ENCODE data around the gene RSPH6A.

The RSPH6A gene

DNA sequence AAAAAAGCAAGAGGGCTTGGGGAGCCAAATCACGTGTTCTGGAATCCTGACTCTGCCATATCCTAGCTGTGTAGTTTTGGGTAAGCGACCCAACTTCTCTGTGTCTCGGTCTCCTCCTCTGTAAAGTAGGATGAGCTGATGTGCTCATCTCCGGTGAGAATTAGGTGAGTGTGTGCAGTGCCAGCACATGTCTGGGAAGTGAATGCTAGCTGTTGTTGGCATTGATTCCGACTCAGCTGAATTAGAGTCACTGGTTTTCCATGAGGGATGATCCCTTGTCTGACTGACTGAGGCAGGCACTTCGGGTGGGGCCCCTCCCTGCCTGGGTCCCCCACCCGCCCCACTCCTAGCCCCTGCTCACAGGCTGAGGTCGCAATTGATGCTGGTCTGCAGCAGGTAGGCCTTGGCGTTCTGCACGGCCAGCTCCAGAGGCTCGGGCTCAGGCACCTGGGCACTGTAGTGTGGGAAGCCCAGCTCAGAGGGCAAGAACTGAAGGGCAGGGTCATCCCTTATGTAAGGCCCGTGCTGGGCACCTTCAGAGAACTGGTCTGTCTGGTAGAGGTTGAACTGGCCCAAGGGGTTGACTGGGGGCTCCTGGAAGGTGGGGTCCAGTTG is 835 bp downstream of the RSPH6A start:
- POLR2A ChIA-PET = interaction anchor here (1.5 kb wide), 1 partner anchor 44 kb away, joined by 6 read pairs; the partner anchor contains the start of gene SIX5
- CTCF ChIA-PET = interaction anchor here (1.3 to 10.8 kb wide), 5 partner anchors 15 to 264 kb away, joined by 3 to 231 read pairs (median 27); partner anchors contain the start of gene IRF2BP1
- no peak for DNase-seq (ENCODE audit: low read depth, low spot score)

DNA sequence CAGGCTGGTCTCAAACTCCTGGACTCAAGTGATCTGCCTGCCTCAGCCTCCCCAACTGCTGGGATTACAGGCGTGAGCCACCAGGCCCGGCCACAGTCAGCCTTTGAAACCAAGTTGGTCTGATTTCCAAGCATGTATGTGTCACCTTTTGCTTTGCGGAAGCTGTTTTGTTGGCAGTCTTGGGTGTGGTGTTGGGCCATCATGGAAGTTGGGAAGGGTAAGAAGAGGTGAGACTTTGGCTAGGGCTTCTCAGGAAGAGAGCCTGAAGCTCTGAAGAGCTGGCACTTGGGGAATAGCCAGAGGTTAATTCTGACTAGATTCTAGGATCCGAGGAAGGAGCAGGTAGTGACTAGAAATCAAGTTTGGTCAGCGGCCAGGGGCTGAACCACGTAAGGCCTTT is 2.8 kb downstream of the RSPH6A start:
- TF ChIP-seq, protein P1, sequence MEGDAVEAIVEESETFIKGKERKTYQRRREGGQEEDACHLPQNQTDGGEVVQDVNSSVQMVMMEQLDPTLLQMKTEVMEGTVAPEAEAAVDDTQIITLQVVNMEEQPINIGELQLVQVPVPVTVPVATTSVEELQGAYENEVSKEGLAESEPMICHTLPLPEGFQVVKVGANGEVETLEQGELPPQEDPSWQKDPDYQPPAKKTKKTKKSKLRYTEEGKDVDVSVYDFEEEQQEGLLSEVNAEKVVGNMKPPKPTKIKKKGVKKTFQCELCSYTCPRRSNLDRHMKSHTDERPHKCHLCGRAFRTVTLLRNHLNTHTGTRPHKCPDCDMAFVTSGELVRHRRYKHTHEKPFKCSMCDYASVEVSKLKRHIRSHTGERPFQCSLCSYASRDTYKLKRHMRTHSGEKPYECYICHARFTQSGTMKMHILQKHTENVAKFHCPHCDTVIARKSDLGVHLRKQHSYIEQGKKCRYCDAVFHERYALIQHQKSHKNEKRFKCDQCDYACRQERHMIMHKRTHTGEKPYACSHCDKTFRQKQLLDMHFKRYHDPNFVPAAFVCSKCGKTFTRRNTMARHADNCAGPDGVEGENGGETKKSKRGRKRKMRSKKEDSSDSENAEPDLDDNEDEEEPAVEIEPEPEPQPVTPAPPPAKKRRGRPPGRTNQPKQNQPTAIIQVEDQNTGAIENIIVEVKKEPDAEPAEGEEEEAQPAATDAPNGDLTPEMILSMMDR (IDR thresholded peaks at IDR 0.05; ENCODE audit: insufficient read depth, low read length, missing control alignments) = no peak
- POLR2A ChIA-PET = no interaction called here
- CTCF ChIA-PET = interaction anchor here (1.3 to 10.8 kb wide), 6 partner anchors 9 to 71 kb away, joined by 3 to 231 read pairs (median 17); partner anchors contain the start of genes IRF2BP1 and SIX5
- DNase-seq (ENCODE audit: low read depth, low spot score) = no peak
- H3K4me3 ChIP-seq (ENCODE audit: low read depth, low read length) = no peak overlapping the region

More for the DNA sequence above, 835 bp downstream of the RSPH6A start:
- TF ChIP-seq, protein P1 (IDR thresholded peaks at IDR 0.05; ENCODE audit: insufficient read depth, low read length, missing control alignments) = no peak
- no peak overlapping the region for H3K4me3 ChIP-seq (ENCODE audit: low read depth, low read length)

DNA sequence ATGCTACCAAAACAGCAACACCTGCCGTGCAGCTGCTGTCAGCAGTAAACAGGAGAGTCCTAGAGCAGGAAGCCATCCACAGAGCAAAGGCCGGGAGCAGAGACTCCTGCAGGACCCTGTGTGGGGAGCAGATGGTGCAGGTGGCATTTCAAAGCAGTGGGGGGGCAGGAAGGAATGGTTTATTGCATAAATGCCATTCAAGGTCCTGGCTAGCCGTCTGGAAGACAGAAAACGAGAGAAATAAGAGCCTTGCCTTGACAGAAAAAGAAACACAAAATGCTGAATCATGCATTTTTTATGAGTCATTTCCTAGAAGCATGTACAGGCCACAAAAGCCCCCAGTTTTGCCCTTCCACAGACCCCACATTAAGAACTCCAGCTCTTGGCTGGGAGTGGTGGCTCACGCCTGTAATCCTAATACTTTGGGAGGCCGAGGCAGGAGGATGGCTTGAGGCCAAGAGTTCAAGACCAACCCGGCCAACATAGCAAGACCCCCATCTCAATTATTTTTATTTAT is 5.4 kb downstream of the RSPH6A start:
- DNase-seq (ENCODE audit: low read depth, low spot score) = peak; percentile 23
- POLR2A ChIA-PET = interaction anchor here (0.6 kb wide), 1 partner anchor 27 kb away, joined by 4 read pairs; the partner anchor contains the start of gene DMPK
- TF ChIP-seq, protein P1 (IDR thresholded peaks at IDR 0.05; ENCODE audit: insufficient read depth, low read length, missing control alignments) = no peak
- H3K4me3 ChIP-seq (ENCODE audit: low read depth, low read length) = no peak overlapping the region; the same call in 1 of the 2 replicates
- CTCF ChIA-PET = interaction anchor here (1.0 to 11.8 kb wide), 3 partner anchors 8 to 40 kb away, joined by 3 to 123 read pairs (median 42); partner anchors contain the start of gene SIX5

DNA sequence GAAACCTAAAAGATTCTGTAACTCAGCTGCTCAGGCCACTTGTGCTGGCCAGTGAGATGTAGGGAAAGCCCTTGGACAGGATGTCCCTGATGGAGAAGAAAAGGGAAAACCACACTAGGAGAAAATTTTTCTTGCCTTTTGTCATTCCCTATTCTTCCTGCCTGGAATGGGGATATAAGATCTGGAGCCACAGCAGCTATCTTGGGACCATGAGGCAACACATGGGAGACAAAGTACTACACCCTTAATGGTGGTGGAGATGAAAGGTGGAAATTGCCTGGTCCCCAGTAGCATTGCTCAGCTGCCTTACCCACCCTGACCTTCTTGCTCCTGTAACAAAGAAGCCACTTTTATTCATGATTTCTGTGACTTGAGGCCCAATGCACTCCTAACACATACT is 9.4 kb downstream of the RSPH6A start:
- POLR2A ChIA-PET = interaction anchor here (0.6 to 1.4 kb wide), 2 partner anchors 23 to 35 kb away, joined by 3 to 5 read pairs; partner anchors contain the start of gene DMPK

DNA sequence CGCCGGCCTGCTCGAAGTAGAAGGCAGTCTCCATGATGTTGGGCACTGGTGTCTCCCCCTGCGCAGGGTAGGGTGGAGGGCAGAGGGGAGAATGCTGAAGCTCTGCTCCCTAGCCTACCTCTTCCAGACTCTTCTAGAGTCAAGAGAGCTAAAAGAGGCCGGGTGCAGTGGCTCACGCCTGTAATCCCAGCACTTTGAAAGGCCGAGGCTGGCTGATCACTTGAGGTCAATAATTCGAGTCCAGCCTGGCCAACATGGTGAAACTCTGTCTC is 10.2 kb downstream of the RSPH6A start:
- H3K4me3 ChIP-seq (ENCODE audit: low read depth, low read length) = no peak overlapping the region
- DNase-seq (ENCODE audit: low read depth, low spot score) = no peak
- TF ChIP-seq, protein P1 (IDR thresholded peaks at IDR 0.05; ENCODE audit: insufficient read depth, low read length, missing control alignments) = no peak
- ChIA-PET POLR2A (no interaction called here), CTCF (interaction anchor here (3.6 to 11.8 kb wide), 2 partner anchors 13 to 35 kb away, joined by 13 to 123 read pairs; partner anchors contain the start of gene SIX5)

More for the DNA sequence above, 9.4 kb downstream of the RSPH6A start:
- CTCF ChIA-PET = interaction anchor here (3.6 to 11.8 kb wide), 2 partner anchors 12 to 36 kb away, joined by 13 to 123 read pairs; partner anchors contain the start of gene SIX5
- DNase-seq (ENCODE audit: low read depth, low spot score) = no peak
- no peak overlapping the region for H3K4me3 ChIP-seq (ENCODE audit: low read depth, low read length)
- TF ChIP-seq, protein P1 (IDR thresholded peaks at IDR 0.05; ENCODE audit: insufficient read depth, low read length, missing control alignments) = no peak
